Sciatic nerve (tissue), 2 donors: ENCODE results near the gene SYNE4. TPM values are rescaled to one million over a fixed set of nuclear protein-coding genes. Genes with fewer than 3 reads are reported as not detected.
"Not testable (repeated sequence)": the region's sequence is repeated elsewhere in the genome, so short reads cannot be mapped to it uniquely, and the experiment has no call there.

ENCODE experiments used
- ATAC-seq: fragments of 200-7000 bp; cut with Tn5 transposase; one replicate; pipeline ENCODE4 v1.9.1; 2020; ENCODE audit warnings: mild to moderate bottlenecking, moderate library complexity
- DNase-seq: peaks from one replicate; pipeline ENCODE4 v3.0.0-alpha.2; 2020; ENCODE audit warnings: low spot score
- intact Hi-C: fragments of 100-400 bp; cut with DNase I; formaldehyde crosslinking; loops from one replicate; pipeline ENCODE4 v1.14.2; 2022
- total RNA-seq: library from RNA; stranded (reverse); fragmentation: NEBNext Ultra II Directional; extraction: Animal tissue kit (Norgen Biotek cat#: 25700); gene quantifications from one replicate; pipeline ENCODE4 v1.2.1, GENCODE V29; 2021
- donor health status: DM: no; HTN: no; CAD: no.
- donor health status: DM: no; HTN: no; CAD: no.

Gene SYNE4
- total RNA-seq, 1 donor from 2014 or later = 0.67 TPM

GRCh38 chr19:35992907-35993765 is 15.5 kb downstream of the SYNE4 start:
- ATAC-seq (no peak), DNase-seq (no peak)
- intact Hi-C loops = no loop called here

- ATAC-seq (no peak), DNase-seq (no peak)
- intact Hi-C loops = no loop called here
Observed at GRCh38 chr19:35991731-35992450, 16.7 kb downstream of the SYNE4 start.

- no peak for ATAC-seq
- intact Hi-C loops = no loop called here
- DNase-seq = no peak
Observed at GRCh38 chr19:35990771-35991730, 17.6 kb downstream of the SYNE4 start.

- ATAC-seq = no peak
- no peak for DNase-seq
- intact Hi-C loops = no loop called here
Observed at GRCh38 chr19:35990156-35990555, 18.5 kb downstream of the SYNE4 start.

- intact Hi-C loops = no loop called here
- DNase-seq (no peak), ATAC-seq (no peak)
Observed at GRCh38 chr19:35988824-35989223, 19.8 kb downstream of the SYNE4 start.

GRCh38 chr19:35987571-35987896 is 21.1 kb downstream of the SYNE4 start:
- intact Hi-C loops = no loop called here
- ATAC-seq (no peak), DNase-seq (no peak)

- ATAC-seq (peak; percentile 63), DNase-seq (no peak)
- intact Hi-C loops = no loop called here
Observed at GRCh38 chr19:35986664-35987570, 21.7 kb downstream of the SYNE4 start.

GRCh38 chr19:35986111-35986510 is 22.5 kb downstream of the SYNE4 start:
- DNase-seq (no peak), ATAC-seq (no peak)
- intact Hi-C loops = no loop called here

- no peak for ATAC-seq
- DNase-seq = no peak
- intact Hi-C loops = no loop called here
Observed at GRCh38 chr19:35983177-35983576, 25.4 kb downstream of the SYNE4 start.

GRCh38 chr19:35980997-35981396 is 27.6 kb downstream of the SYNE4 start:
- DNase-seq, ATAC-seq, intact Hi-C loops: not testable (repeated sequence)

- intact Hi-C loops = no loop called here
- ATAC-seq (no peak), DNase-seq (no peak)
Observed at GRCh38 chr19:35978832-35979365, 29.7 kb downstream of the SYNE4 start.

GRCh38 chr19:35978271-35978670 is 30.3 kb downstream of the SYNE4 start:
- no peak for DNase-seq
- no peak for ATAC-seq
- intact Hi-C loops = no loop called here

- ATAC-seq = no peak
- intact Hi-C loops = no loop called here
- no peak for DNase-seq
Observed at GRCh38 chr19:35977446-35978222, 31.0 kb downstream of the SYNE4 start.

- ATAC-seq (no peak), DNase-seq (no peak)
- intact Hi-C loops = no loop called here
Observed at GRCh38 chr19:35975608-35976214, 32.9 kb downstream of the SYNE4 start.

GRCh38 chr19:35973487-35973886 is 35.1 kb downstream of the SYNE4 start:
- ATAC-seq (no peak), DNase-seq (no peak)
- intact Hi-C loops = no loop called here

GRCh38 chr19:35966771-35967170 is 41.8 kb downstream of the SYNE4 start:
- DNase-seq = no peak
- ATAC-seq = no peak
- intact Hi-C loops = no loop called here

- DNase-seq (no peak), ATAC-seq (no peak)
- intact Hi-C loops = no loop called here
Observed at GRCh38 chr19:35963514-35963913, 45.1 kb downstream of the SYNE4 start.
